Activated CD4-positive, alpha-beta T cell treated with anti-CD3 and anti-CD28 coated beads, Interleukin-2, amount 10 ng/mL, durations not matched to agents 24 days and 14 days (primary cell): ENCODE measurements around the gene GHRH. TPM values are rescaled to one million over a fixed set of nuclear protein-coding genes. Genes with fewer than 3 reads are reported as not detected.

Experiments used
- DNase-seq: peaks from one replicate; pipeline ENCODE4 v3.0.0; 2022
- H3K27ac Mint-ChIP-seq: one replicate; pipeline ENCODE4 v1.8.0; 2022; ENCODE audit warnings: mild to moderate bottlenecking, mixed read lengths
- H3K27me3 Mint-ChIP-seq: one replicate; pipeline ENCODE4 v1.8.0; 2022; ENCODE audit warnings: mixed read lengths
- H3K36me3 Mint-ChIP-seq: one replicate; pipeline ENCODE4 v1.8.0; 2022; ENCODE audit warnings: low read depth, mild to moderate bottlenecking, mixed read lengths
- H3K4me1 Mint-ChIP-seq: one replicate; pipeline ENCODE4 v1.8.0; 2021; ENCODE audit warnings: mixed read lengths
- H3K4me3 Mint-ChIP-seq: one replicate; pipeline ENCODE4 v1.8.0; 2022; ENCODE audit warnings: mild to moderate bottlenecking, moderate library complexity, mixed read lengths
- H3K9me3 Mint-ChIP-seq: one replicate; pipeline ENCODE4 v1.8.0; 2021; ENCODE audit warnings: mixed read lengths
- intact Hi-C: fragments of 100-400 bp; cut with micrococcal nuclease; formaldehyde crosslinking; loops from one replicate; pipeline ENCODE4 v1.15.1; 2023
- total RNA-seq: library from RNA; stranded (reverse); gene quantifications from 2 replicates; pipeline ENCODE4 v1.2.3, GENCODE V29; 2022

Gene GHRH
- total RNA-seq, 1 donor from 2014 or later = not detected

DNA sequence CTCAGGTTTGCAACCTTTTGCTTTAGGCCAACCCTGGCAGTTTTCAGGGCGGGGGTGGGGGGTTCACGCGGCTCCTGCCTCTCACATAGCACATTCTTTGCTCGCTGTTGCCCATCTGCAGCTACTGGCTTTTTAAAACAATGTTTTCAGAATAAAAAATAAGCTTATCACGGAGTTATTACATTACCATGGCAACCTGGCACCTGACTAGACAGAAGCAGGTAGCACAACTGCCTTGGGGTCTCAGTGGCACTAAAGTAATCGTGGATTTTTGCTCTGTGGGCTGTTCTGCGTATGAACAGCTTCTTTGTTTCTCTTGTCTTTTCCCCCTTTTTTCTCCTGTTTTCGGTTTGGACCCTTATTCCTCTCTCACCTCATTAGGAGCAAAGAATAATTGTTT lies 18.8 kb upstream of the GHRH start:
- H3K4me3 Mint-ChIP-seq = no peak overlapping the region
- no peak for DNase-seq
- H3K27me3 Mint-ChIP-seq = peaks cover 2% of the 10 kb centered on the region
- no peaks in the 10 kb centered on the region for H3K9me3 Mint-ChIP-seq
- no peak overlapping the region for H3K27ac Mint-ChIP-seq
- intact Hi-C loops = no loop called here
- no peaks in the 10 kb centered on the region for H3K36me3 Mint-ChIP-seq
- peaks cover 4% of the 10 kb centered on the region for H3K4me1 Mint-ChIP-seq

- peaks cover 4% of the 10 kb centered on the region for H3K27me3 Mint-ChIP-seq
- intact Hi-C loops = no loop called here
- H3K4me1 Mint-ChIP-seq = peaks cover 4% of the 10 kb centered on the region
- no peaks in the 10 kb centered on the region for H3K9me3 Mint-ChIP-seq
- H3K27ac Mint-ChIP-seq = no peak overlapping the region
- no peaks in the 10 kb centered on the region for H3K36me3 Mint-ChIP-seq
- H3K4me3 Mint-ChIP-seq = no peak overlapping the region
- no peak for DNase-seq
Observed at GRCh38 chr20:37279820-37280219, 18.2 kb upstream of the GHRH start.

DNA sequence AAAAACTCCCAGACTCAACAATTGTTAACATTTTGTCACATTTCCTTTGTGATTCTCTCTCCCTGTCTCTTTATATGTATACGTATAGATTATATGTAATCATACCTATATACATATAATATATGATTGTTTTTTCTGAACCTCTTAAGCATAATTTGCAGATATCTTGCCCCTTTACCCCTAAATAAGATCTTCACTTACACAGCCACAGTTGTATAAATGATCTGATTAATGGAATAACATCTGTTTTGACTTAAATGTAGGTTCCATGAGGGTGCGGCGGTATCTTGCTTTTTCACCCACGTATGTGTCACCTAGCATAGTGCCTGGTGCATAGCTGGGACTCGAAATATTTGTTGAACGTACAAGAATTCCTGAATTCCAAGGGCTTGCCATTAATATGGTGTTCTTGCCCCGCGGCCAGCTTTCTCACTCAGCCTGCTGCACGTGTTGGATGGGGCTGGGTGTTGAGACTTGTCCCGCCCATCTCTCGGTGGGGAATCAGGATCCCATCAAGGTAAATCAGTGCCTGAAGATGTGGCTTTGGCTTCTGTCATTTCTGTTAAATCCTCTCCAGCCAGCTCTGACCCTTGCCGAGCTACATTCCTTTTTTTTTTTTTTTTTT lies 17.5 kb upstream of the GHRH start:
- no peak overlapping the region for H3K4me3 Mint-ChIP-seq
- H3K27ac Mint-ChIP-seq = no peak overlapping the region
- peaks cover 5% of the 10 kb centered on the region for H3K27me3 Mint-ChIP-seq
- intact Hi-C loops = no loop called here
- DNase-seq = no peak
- peaks cover 4% of the 10 kb centered on the region for H3K4me1 Mint-ChIP-seq
- H3K9me3 Mint-ChIP-seq = no peaks in the 10 kb centered on the region
- no peaks in the 10 kb centered on the region for H3K36me3 Mint-ChIP-seq

GRCh38 chr20:37277253-37277593 lies 15.6 kb upstream of the GHRH start:
- DNase-seq = no peak
- peaks cover 13% of the 10 kb centered on the region for H3K27me3 Mint-ChIP-seq
- H3K27ac Mint-ChIP-seq = no peak overlapping the region
- intact Hi-C loops = no loop called here
- no peak overlapping the region for H3K4me3 Mint-ChIP-seq
- no peaks in the 10 kb centered on the region for H3K36me3 Mint-ChIP-seq
- H3K9me3 Mint-ChIP-seq = no peaks in the 10 kb centered on the region
- H3K4me1 Mint-ChIP-seq = peaks cover 6% of the 10 kb centered on the region

GRCh38 chr20:37276494-37277252 lies 15.1 kb upstream of the GHRH start:
- intact Hi-C loops = no loop called here
- H3K9me3 Mint-ChIP-seq = no peaks in the 10 kb centered on the region
- DNase-seq = peak; percentile 67
- peaks cover 13% of the 10 kb centered on the region for H3K27me3 Mint-ChIP-seq
- H3K4me3 Mint-ChIP-seq = no peak overlapping the region
- H3K27ac Mint-ChIP-seq = no peak overlapping the region
- peaks cover 6% of the 10 kb centered on the region for H3K4me1 Mint-ChIP-seq
- no peaks in the 10 kb centered on the region for H3K36me3 Mint-ChIP-seq

GRCh38 chr20:37274851-37275524 lies 13.4 kb upstream of the GHRH start:
- Mint-ChIP-seq H3K9me3 (no peaks in the 10 kb centered on the region), H3K36me3 (no peaks in the 10 kb centered on the region), H3K27ac (no peak overlapping the region), H3K4me3 (no peak overlapping the region), H3K4me1 (peaks cover 6% of the 10 kb centered on the region), H3K27me3 (peaks cover 13% of the 10 kb centered on the region)
- no peak for DNase-seq
- intact Hi-C loops = no loop called here

DNA sequence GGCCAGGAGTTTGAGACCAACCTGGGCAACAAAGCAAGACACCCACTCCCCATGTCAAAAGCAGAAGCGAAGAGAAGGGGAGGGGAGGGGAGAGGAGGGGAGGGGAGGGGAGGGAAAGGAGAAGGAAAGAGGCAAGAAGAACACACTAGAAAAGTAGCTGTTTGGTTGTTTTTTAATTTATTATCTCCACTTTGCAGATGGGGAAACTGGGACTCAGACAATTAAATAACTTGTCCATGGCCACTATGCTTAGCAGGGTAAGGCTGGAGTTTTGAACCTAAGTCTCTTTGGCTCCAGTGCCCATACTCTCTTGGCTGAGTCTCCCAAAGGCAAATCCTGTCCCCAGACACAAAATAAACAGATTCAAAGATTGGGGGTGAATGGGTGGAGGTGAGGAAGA lies 12.4 kb upstream of the GHRH start:
- Mint-ChIP-seq H3K36me3 (no peaks in the 10 kb centered on the region), H3K4me3 (no peak overlapping the region), H3K9me3 (no peaks in the 10 kb centered on the region), H3K4me1 (peaks cover 8% of the 10 kb centered on the region), H3K27ac (no peak overlapping the region), H3K27me3 (peaks cover 13% of the 10 kb centered on the region)
- intact Hi-C loops = no loop called here
- no peak for DNase-seq

GRCh38 chr20:37271421-37271768 lies 9.8 kb upstream of the GHRH start:
- H3K27me3 Mint-ChIP-seq = peaks cover 13% of the 10 kb centered on the region
- H3K27ac Mint-ChIP-seq = no peak overlapping the region
- no peaks in the 10 kb centered on the region for H3K9me3 Mint-ChIP-seq
- intact Hi-C loops = no loop called here
- no peak for DNase-seq
- H3K36me3 Mint-ChIP-seq = no peaks in the 10 kb centered on the region
- peaks cover 4% of the 10 kb centered on the region for H3K4me1 Mint-ChIP-seq
- no peak overlapping the region for H3K4me3 Mint-ChIP-seq

- peaks cover 4% of the 10 kb centered on the region for H3K4me1 Mint-ChIP-seq
- H3K27ac Mint-ChIP-seq = no peak overlapping the region
- intact Hi-C loops = no loop called here
- H3K36me3 Mint-ChIP-seq = no peaks in the 10 kb centered on the region
- no peak for DNase-seq
- no peak overlapping the region for H3K4me3 Mint-ChIP-seq
- no peaks in the 10 kb centered on the region for H3K9me3 Mint-ChIP-seq
- H3K27me3 Mint-ChIP-seq = peaks cover 11% of the 10 kb centered on the region
Observed at GRCh38 chr20:37270576-37271420, 9.2 kb upstream of the GHRH start.

- H3K9me3 Mint-ChIP-seq = no peaks in the 10 kb centered on the region
- no peak overlapping the region for H3K4me3 Mint-ChIP-seq
- intact Hi-C loops = no loop called here
- DNase-seq = no peak
- no peaks in the 10 kb centered on the region for H3K36me3 Mint-ChIP-seq
- H3K27ac Mint-ChIP-seq = no peak overlapping the region
- no peaks in the 10 kb centered on the region for H3K27me3 Mint-ChIP-seq
- peaks cover 3% of the 10 kb centered on the region for H3K4me1 Mint-ChIP-seq
Observed at GRCh38 chr20:37267667-37268313, 6.2 kb upstream of the GHRH start.

- no peak for DNase-seq
- intact Hi-C loops = no loop called here
- no peak overlapping the region for H3K27ac Mint-ChIP-seq
- no peaks in the 10 kb centered on the region for H3K9me3 Mint-ChIP-seq
- peaks cover 2% of the 10 kb centered on the region for H3K4me1 Mint-ChIP-seq
- no peaks in the 10 kb centered on the region for H3K36me3 Mint-ChIP-seq
- H3K27me3 Mint-ChIP-seq = no peaks in the 10 kb centered on the region
- H3K4me3 Mint-ChIP-seq = no peak overlapping the region
Observed at GRCh38 chr20:37266940-37267666, 5.5 kb upstream of the GHRH start.

DNA sequence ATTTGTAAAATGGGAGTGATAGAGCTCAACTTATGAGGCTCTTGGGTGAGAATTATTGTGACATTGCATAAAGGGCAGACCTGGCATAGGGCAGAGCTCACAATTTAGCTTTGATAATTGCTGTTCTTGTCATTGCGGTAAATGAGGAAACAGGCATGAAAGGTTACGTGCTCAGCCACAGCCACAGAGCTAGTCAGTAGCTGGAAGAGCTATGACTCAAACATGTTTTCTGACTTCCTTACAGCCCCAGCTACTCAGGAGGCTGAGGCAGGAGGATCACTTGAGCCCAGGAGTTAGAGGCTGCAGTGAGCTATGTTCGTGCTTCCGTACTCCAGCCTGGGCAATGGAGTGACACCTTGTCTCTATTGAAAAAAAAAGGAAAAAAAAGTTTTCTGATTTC lies 3.5 kb upstream of the GHRH start:
- Mint-ChIP-seq H3K4me3 (no peak overlapping the region), H3K4me1 (peaks cover 2% of the 10 kb centered on the region), H3K36me3 (no peaks in the 10 kb centered on the region), H3K9me3 (no peaks in the 10 kb centered on the region), H3K27me3 (peaks cover 2% of the 10 kb centered on the region), H3K27ac (no peak overlapping the region)
- intact Hi-C loops = no loop called here
- peak; percentile 69 for DNase-seq

DNA sequence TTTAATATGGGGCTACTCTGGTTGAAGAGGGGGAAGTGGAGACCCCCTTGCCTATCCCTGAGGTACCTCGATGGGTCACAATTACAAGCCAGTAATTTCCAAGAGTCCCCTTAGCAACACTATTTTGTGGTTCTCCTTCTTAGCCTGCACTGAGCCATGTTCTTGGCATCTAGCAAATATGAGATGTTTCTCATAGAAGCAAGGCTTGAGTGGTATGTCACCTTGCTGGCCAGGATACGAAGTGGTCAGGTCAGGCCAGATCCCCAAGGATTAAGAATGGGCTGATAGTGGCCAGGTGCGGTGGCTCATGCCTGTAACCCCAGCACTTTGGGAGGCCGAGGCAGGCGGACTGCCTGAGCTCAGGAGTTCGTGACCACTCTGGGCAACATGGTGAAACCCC lies 2.1 kb upstream of the GHRH start:
- no peak for DNase-seq
- H3K4me3 Mint-ChIP-seq = no peak overlapping the region
- H3K27me3 Mint-ChIP-seq = peaks cover 2% of the 10 kb centered on the region
- no peaks in the 10 kb centered on the region for H3K9me3 Mint-ChIP-seq
- intact Hi-C loops = no loop called here
- no peak overlapping the region for H3K27ac Mint-ChIP-seq
- no peaks in the 10 kb centered on the region for H3K36me3 Mint-ChIP-seq
- H3K4me1 Mint-ChIP-seq = no peaks in the 10 kb centered on the region
